HG03097 (cell line): Measurements from ENCODE around the gene UBA3.

ENCODE experiments used
- ATAC-seq: cut with Tn5 transposase; IDR thresholded peaks from one replicate; pipeline ENCODE4 v1.9.1; 2021; ENCODE audit not compliant: unreplicated experiment, low FRiP score

UBA3 gene

DNA sequence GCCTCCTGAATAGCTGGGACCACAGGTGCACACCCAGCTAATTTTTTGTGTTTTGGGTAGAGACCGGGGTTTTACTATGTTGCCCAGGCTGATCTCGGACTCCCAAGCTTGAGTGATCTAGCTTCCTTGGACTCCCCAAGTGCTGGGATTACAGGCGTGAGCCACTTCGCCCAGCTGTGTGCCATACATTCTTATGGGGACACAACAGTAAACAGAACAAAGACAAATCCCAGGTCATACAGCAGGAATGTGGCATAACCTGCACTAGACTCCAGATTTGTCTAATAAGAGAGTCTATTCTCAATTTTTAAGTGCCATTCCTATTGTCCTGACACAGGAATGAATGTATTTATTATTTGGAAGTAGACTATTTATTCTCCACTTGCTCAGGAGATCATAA, 22.2 kb upstream of the UBA3 start:
- no peak for ATAC-seq

DNA sequence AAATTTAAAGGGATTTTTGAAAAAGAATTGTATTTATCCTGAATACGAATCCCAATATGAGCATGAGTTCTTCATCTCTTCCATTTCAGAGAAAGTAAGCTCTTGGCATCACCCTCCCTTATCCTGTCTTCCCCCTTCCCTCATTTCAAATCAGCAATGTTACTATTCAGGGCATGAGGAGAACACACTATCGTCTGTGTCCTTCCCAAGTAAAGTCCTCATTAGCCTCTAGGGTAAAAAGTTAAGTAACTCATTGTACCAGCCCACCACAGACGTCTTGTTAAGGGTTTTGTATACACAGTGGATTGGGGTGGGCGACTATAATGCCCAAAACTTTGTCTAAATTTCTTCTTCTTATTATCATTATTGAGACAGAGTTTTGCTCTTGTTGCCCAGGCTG, 19.4 kb upstream of the UBA3 start:
- ATAC-seq: no peak

DNA sequence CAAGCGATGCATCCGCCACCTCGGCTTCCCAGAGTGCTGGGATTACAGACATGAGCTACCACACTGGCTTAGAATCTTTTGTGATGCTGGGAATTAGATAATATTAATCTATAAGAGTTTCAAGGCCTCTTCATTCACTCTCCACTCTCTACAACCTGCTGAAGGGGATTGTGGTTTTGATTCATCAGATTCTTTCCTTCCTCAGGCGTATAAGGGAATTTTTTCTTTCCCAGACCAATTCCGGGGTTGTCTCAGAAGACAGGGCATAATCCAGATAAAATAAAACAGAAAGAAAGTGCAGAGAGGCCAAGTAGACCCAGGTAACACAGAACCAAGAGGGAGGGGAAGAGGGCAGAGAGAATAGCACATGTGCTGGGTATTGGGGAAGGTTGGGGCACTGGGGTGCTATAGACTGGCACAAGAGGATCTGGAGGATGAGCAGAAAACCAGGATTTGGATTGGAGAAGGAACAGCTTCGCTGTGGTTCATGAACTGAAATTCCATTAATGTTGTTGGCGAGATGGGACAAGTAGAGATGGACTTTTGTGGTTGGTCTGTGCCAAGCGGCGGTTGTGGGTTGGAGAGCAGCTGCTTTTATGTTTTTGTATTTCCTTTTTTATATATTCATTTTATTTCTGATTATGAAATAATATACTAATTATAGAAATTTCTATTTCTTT, 17.4 kb upstream of the UBA3 start:
- ATAC-seq: no peak

DNA sequence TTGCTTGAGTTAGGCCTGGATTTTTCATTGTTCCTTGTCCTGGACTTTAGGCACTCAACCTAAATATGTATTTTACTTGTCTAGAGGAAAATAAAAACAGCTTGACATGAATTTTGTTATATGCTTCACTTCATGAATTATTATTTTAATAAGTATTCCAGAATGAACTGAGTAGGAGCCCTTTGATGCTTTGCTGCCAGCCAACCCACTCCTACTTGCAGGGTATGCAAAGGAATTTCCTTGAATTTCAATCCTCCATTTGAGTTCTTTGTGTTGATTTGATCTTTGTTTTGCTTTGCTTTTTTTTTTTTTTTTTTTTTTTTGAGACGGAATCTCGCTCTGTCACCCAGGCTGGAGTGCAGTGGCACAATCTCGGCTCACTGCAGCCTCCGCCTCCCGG, 16.1 kb upstream of the UBA3 start:
- no peak for ATAC-seq

DNA sequence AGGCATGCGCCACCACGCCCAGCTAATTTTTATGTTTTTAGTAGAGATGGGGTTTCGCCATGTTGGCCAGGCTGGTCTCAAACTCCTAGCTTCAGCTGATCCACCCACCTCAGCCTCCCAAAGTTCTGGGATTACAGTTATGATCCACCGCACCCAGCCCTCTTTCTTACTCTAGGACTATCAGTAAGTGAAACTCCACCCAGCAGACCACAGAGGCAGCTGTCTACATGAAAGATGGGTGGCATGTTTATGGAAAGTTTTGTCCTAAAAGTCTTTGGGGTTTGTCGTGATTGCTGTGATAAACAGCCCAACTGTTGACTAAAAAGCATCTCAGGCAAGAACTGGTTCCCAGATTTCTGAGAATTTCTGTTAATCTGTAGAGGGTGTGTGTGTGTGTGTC, 15.5 kb upstream of the UBA3 start:
- ATAC-seq: no peak

DNA sequence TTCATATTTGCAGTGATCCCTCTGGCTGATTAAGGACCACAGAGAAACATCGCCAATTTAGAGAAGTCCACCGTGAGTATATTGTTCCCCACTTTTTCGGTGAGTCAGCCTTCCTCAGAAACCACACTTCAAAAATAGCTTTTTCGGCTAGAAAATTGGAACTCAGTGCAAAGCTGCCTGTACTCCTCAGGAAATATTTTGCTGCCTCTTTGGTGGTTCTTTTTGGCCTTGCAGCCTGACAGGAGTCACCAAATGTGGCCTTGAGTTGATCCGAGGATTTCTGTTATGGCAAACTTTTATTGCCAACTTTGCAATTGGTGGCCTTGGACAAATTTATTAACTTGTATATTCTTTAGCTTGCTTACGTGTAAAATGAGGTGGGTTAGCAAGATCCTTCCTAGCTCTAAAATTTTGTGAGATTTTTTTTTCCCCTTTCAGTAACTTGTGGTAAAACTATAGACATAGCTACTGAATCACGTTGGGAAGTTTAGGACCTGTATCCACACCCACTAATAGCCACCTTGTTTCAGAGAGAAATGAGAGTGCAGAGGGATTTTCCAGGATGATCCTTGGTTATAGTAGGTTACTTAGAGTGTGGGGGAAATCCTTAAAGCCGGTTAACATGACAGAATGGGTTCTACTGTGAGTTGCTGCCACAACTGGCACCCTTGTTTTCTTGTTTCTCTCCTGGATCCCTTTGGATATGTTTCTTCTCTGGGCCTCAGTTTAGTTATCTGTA, 14.5 kb upstream of the UBA3 start:
- ATAC-seq: no peak

DNA sequence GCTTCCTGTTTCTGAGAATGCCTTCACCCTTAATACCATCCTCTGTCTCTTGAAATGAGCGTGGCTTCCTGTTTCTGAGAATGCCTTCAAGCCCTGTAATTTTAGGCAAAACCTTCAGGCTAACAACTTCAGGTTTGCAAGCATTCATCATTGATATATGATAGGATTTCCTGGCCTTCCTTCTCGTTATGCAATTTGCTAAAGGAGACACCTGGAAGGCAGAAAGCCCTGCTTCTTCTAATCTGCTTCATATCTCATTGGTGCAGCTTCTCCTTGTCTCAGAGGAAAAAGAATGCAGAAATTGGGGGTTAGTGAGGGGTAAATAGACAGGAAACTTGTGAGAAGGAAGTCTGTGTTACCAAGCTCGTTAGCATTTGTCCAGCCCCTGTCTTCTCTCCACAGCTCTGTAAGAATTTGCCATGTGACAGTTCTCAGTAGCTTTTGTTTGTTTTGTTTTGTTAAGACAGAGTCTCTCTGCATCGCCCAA, 11.9 kb upstream of the UBA3 start:
- peak; percentile 76 for ATAC-seq

DNA sequence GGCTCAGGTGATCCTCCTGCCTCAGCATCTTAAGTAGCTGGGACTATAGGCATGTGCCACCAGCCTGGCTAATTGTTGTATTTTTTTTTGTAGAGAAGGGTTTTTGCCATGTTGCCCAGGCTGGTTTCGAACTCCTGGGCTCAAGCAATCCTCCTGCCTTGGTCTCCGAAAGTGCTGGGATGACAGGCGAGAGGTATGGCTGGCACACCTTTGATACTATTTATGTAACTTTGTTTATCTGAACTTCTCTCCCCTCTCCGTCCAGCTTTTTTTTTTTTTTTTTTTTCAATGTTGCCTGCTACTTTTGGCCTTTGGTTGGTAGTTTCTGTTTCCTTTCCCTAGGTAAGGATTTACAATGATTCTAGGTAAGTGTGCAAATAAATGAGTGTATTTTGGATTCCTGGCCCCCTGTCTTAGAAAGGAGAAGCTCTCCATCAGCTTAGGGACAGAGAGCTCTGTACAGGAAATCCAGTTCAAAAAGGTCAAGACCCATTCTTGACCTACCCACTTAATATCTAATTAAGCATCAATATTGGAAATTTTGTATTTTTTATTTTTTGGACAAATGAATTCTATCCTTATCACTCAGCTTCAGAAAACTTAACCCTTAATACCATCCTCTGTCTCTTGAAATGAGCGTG, 11.3 kb upstream of the UBA3 start:
- no peak for ATAC-seq

DNA sequence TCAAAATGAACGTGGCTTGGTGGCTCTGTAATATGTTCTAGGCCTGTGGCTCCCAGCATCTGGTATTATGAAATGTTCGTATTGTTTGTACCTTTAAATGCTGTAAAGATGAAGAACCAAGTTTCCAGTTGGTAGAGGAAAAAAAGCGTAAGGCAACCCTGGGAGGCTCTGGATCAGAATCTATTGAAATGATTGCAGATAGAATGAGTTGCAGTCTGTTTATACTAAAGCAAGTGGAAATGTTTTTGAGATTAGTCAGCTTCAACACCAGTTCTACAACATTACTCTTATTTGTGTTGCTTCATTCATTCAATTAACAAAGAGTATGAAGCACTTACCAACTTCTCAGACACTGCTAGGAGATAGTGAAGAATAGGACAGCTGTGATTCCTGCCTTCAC, 9.9 kb upstream of the UBA3 start:
- ATAC-seq: no peak

DNA sequence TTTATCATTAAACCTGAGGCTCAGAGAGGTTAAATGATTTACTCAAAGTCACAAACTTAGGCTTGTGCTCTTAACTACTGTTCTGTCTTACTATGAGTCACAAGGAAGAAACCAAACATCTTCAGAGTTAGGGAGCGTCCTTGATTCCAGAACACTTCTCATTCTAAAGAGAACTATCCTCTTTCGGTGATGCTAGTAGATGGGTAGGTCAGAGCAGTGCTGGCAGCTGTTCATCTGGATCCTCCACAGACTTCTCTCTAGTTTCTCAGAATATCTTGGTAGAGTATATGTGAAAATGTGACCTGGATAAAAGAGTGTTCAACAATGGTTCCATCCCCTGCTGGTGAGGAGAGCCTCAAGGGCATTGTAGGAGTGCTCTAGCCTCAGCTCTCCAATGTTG, 7.9 kb upstream of the UBA3 start:
- ATAC-seq: peak; percentile 12

DNA sequence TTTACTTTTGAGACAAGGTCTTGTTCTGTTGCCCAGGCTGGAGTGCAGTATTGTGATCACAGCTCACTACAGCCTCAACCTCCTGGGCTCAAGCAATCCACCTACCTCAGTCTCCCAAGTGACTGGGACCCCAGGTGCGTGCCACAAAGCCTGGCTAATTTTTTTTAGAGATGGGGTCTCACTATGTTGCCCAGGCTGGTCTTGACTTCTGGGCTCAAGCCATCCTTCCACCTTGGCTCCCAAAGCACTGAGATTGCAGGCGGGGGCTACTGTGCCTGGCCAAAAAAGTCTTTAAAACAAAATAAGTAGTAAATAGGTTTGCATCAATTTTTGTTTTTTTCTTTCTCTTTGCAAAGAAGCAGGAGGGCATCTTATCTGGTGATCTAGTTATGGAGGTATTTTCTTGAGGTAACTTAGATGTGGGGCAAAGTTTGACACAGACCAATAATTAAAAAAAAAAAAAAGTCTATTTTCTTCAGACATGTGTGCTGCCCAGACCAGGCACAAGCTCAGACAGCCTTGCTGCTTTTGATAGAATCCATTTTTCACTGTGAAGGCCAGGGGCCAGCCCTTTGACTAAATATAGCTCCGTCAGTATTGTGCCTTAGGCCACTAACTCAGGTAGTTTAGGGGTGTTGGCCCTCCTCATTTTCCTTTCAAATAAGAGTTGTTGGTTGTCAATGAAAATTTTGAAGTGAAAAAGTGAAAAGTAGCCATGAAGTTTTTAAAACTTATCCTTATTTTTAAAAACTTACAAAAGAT, 7.0 kb upstream of the UBA3 start:
- ATAC-seq: no peak

DNA sequence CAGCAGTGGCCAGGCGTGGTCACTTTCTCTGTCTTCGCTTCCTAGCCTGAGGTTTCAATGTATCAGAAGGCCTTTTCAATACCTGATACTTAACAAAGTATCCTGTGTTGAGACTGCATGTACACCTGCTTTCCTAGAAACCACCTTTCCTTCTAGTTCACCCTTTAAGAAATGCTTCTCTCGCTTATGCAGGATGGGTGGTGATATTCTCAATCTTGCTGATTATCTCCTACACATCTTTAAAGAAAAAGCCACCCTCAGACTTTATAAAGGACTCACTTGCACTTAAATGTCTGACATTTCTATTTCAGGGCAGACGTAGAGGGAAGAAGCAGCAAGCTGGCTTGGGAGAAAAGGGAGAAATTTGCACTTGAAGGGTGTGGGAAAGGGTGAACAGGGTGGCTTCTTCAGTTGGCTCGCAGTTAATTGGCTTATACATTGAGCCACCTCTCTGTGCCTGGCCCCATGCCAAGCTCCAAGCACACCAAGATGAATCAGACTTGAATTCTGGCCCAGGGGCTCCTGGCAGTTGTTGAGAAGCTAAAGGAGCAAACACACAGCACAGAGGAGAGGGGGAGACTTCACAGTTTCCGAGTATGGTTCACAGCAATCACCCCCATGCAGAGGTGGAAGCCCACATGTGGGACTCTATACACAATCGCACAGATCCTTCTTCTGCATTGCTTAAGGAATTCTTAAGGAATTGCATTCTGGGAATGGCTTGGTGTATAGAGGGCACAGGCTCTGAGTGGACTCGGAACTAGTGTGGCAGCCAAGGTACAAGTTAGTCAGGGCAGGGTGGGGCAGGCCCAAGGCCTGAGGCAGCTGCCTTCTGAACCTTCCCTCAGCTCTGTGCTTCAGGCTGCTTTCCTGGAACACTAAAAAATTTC, 5.9 kb upstream of the UBA3 start:
- ATAC-seq: no peak

DNA sequence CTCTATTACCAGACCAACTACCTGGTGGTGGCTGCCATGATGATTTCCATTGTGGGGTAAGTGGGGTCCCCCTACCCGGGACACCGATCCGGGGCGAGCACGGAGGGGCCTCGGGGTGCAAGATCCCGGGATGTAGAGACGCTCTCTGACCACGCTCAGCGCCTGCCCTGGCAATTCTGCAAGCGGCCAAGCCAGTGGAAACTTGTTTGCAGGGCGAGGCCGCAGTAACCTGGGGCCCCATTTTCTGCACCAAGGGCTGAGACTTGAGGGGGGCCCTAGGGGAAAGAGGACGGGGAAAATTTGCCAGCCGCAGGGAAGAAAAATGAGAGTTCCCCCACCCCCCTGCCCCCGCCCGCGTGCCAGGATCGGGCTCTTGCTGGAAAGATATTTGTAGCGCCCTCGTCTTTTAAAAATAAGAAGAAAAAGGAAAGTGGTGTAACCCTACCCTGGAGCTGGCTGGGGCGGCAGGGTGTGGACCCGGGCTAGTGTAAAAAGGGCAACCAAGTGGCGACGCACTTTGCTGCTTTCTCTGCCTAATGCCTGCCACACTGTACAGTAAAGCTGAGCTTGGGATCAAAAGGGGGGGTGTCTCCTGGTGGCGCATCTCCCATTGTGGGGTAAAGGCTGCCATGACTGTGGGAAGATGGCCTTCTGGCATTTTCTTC, 5.1 kb upstream of the UBA3 start:
- ATAC-seq: no peak

DNA sequence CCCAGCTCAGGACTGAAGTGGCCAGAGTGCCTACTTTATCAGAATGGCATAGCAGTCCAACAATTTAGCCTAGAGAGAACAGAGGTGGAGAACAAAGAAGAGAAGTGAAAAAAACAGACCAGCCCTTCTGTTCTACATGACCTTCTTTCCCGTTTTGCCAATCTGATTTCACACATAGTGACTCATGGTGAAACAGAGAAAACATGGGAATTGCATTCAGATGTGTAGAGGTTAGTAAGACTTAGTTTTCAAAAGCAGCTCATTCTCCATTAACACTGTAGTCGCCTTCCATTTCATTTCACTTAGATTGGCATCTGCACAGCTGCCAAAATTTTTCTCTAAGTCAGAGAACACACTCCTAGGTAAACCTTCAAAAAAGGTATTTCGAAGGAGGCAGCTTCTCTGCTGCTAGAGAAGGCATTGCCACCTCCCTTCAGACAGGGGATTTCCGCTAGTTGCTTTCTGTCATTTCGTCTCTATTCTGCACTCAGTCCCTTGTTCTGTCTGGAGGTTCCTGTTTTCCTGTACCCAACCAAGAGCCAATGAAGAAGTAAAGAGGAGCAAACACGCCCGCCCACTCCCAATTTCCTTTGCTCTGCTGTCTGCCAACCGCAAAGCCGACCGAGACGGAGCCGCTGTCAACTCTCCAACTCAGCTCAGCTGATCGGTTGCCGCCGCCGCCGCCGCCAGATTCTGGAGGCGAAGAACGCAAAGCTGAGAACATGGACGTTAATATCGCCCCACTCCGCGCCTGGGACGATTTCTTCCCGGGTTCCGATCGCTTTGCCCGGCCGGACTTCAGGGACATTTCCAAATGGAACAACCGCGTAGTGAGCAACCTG, 4.4 kb upstream of the UBA3 start, which contains the start of gene ARL6IP5:
Gene ARL6IP5 (plus strand): TSS at position 612 of the 842 bp plus-strand sequence. CDS start 111 bp downstream, at position 723.
- peak; percentile 51 for ATAC-seq

DNA sequence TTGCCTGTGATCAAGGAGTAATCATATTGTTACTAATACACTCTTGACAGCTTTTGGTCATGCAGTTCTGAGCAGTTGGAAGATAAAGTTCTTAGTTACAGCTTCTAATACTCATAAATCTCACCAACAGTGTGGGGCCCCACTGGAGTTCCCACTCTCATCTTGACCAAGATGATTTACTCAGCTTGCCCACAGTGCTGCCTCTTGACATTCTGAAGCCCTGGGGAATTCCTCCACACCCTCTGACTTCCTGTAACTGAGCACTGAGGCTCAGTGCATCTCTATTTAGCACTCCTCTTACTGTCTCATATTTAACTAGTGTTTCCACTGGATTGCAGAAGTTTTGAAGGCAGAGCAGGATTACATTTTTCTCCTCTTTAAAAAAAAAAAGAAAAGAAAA, 2.6 kb upstream of the UBA3 start:
- peak; percentile 48 for ATAC-seq

DNA sequence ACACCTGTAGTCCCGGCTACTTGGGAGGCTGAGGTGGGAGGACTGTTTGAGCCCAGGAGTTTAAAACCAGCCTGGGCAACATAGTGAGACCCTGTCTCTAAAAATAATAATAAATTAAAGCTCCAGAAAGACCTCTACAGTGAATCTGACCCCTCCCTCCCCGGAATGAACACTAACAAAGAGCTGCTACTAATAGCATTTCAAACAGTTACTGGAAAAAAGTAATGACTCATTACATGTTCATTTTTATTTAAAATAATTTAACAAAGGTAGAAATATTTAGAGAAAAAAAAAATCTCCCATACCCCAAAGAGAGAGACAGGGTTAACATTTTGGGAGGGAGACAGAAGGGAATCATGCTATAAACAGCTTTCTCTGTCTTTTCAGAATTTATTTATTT, 2.2 kb upstream of the UBA3 start:
- ATAC-seq: no peak

DNA sequence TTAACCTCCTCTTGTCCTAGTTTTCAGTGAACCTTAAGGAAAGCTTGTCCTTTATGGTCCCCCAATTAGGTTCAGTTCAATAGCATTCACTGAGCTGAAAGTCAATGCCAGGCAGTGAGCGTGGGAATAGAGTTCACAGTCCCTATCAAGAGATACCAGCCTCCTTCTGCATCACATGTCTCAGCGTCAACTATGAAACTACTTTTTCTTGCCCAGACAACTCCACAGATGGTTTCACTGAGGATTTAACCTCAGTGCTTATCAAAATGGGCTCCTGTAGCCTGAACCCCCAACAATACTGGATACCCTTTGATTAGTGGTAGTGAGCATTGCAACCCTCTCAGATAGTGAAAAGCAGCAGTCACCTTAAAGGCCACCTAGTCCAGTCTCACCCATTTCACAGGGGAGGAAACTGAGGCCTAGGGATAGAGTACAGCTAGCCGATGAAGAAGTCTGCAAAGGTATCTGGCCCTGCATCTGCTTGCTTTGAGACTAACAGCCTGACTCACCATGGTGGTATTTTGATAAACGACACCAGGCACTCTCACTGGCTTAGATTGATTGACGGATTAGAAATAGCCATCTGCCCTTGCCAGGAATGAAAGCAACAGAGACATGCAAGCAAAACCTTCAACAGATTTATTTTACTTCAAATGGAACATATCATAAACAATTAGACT, 1.6 kb upstream of the UBA3 start:
- no peak for ATAC-seq
